Bronchus fibroblast of lung (primary cell): Measurements from ENCODE around the gene NEDD9. TPM values are rescaled to one million over a fixed set of nuclear protein-coding genes. Genes with fewer than 3 reads are reported as not detected.

Experiments
- total RNA-seq: library from RNA; depleted of rRNA; stranded (reverse); fragments of >200 nt; gene quantifications from 2 replicates; pipeline ENCODE4 v1.2.3, GENCODE V29; 2015

NEDD9 gene
- 3.4 and 3.7 TPM in 2 replicates for total RNA-seq

DNA sequence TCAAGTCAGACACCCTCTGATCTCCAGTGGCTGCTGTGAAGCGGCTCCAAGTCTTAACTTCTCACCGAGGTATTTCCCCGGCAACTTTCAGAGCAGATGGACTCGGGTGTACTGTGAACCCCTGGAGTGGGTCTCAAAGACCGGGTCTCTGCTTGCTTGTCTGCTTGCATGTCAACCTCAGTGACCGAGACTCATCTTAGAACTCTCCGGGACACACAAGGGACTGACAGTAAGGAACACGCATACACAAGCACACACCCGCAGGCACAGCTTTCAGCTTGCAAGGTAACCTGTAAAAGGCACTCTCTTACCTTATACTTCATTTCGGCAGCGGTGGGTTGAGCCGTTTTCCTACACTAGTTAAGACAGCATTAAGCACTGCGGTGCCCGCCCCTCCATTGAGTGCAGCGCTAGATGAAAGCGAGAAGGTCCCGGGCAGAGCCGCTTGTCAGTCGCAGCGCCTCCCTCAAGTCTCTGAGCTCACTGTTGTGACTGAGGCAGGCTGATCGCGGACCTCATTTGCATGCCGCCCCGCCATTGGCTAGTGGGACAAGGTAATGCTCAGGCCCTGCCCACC is at the start of gene NEDD9:
NEDD9 (minus strand) TSS at position 476 of the 577 bp plus-strand sequence; CDS start at position 323, 153 bp downstream.

Other genes with a start within 250 kb of the NEDD9 start
- gene ELOVL2, start 188.4 kb downstream of the NEDD9 start, total RNA-seq: under 0.01 and 0.17 TPM in 2 replicates
- 4.5 and 5.4 TPM in 2 replicates for gene SMIM13, start 138.8 kb downstream of the NEDD9 start, total RNA-seq
- gene ERVFRD-1, start 120.9 kb downstream of the NEDD9 start, total RNA-seq: not detected in 2 replicates